Pulmonary artery endothelial cell (primary cell): ENCODE data around the gene ZNF292. TPM values are rescaled to one million over a fixed set of nuclear protein-coding genes. Genes with fewer than 3 reads are reported as not detected.
"Not testable (repeated sequence)": the region's sequence is repeated elsewhere in the genome, so short reads cannot be mapped to it uniquely, and the experiment has no call there.

Source experiments
- DNase-seq: peaks from one replicate; pipeline ENCODE4 v3.0.0-alpha.2; 2011; ENCODE audit warnings: low read depth, low spot score
- total RNA-seq: library from RNA; depleted of rRNA; stranded (reverse); fragments of >200 nt; gene quantifications from 2 replicates; pipeline ENCODE4 v1.2.3, GENCODE V29; 2014

Gene ZNF292
- total RNA-seq, 1 donor from 2014 or later = 16.9 TPM

DNA sequence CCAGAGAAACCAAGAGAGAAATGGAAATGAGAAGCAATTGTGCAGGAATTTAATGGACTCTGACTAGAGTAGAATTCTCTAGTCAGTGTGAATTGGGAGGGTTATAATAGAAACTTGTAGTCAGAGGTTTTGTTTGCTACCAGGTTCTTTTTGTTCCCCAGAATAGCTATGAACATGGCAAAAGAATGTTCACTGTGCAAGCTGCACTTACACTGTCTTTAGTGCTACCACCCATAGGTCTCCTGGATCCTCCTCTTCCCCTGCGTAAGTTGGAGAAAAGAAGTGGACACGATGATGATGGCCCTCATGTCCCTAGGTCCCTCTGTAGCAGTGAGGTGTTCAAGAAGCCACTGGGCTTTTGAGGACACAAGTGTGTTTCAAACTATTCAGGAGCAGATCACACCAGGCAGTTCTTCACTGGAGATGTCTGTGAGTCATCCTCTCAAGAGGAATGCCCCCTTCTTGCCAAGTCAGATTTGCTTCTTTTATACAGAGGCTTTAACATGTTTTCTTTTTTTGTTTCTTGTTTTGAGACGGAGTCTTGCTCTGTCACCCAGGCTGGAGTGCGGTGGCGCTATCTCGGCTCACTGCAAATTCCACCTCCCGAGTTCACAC, 119.4 kb downstream of the ZNF292 start:
- DNase-seq = no peak

- DNase-seq = no peak
These were observed 121.3 kb downstream of the ZNF292 start for GRCh38 chr6:87276624-87277023.

- no peak for DNase-seq
These were observed 121.8 kb downstream of the ZNF292 start for GRCh38 chr6:87277123-87277522.

DNA sequence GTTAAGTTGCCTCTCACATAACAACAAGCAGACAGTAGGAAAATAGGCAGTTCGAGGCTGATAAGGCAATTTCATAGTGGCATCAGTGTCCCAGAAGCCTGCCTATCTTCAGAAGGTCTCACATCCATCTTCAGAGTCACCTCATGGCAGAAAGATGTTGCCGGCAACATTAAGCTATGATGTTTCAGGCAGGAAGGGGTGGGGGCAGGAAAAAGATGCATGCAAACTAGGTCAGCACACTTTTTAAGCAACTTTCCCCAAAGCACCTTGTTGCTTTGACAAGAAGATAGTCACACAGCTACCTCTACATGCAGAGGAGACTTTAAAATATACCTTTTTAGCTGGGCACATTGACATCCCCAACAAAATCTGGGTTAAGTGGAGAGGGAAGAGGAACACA, 123.8 kb downstream of the ZNF292 start:
- no peak for DNase-seq

GRCh38 chr6:87281426-87281825, 126.1 kb downstream of the ZNF292 start:
- no peak for DNase-seq

DNA sequence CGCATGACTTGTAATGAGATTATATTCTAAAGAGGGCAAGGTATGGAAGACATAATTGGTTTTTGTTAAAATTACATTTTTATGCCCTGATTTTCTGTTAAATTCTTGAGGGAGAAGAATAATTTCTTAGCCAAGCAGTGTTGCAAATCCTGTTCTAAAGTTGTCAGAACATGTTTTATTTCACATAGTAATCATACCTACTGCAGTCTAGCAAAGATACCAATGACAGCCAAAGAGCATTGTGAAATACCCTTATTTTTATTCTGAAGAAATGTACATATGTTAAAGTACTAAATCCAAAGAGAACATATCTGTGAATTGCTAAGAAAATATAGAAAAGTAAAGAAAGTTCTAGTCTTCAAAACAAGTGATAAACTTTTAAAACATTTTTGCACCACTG, 127.4 kb downstream of the ZNF292 start:
- no peak for DNase-seq

GRCh38 chr6:87283461-87283860, 128.1 kb downstream of the ZNF292 start:
- no peak for DNase-seq

DNA sequence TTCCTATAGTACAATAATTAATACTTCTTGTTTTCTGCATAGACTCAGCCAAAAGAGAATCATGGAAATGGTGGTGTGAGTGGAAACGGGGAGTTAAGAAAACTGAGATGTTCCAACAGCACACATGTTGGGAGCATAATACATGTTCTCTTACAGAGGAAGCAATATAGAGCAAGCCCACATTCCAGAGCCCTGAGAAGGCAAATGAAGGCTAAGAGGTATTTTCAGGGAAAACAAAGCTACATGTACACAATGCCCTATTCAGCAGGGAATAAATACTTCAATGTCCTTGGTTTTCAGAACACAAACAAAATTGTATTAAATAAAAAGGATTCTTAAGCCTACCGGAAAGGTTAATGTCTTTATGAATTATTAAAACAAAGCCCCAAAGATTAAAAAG, 131.9 kb downstream of the ZNF292 start:
- no peak for DNase-seq

DNA sequence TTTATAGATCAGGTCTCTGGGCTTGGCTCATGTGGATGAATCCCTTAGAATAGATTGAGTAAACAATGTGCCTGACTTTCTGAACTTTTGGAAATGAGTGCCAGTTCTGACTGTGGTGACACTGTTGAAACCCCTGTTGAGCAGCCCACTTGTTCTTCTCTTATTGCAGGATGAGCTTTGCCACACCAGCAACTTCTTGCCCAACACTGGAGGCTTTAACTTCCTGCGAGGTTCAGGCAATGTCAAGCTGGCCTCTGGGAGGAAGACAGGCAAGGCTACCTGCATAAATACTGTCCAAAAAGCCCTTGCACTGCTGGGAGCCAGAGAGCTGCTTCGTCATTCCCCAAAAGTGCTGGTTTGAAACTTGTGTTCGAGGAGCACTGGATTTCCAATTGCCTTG, 134.2 kb downstream of the ZNF292 start:
- DNase-seq = no peak

DNA sequence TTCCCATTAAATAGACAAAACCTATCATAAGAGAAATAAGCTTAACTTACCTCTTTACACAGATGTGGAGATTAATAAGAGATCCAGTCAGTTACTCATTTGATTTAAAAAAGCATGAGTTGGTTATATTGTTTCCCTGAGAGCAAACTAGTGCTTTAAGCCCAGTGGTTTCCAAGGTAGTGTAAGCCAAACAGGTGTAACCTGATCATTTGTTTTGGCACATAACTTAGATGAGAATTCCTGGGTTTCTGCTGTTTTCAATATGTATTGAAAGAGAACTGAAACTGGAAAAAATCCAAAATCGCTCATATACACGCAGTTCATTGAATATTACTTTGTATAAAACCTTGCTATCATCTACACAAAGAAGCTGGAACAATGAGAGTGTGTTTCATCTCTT, 136.5 kb downstream of the ZNF292 start:
- DNase-seq = no peak

GRCh38 chr6:87293526-87293925, 138.2 kb downstream of the ZNF292 start:
- DNase-seq = no peak

DNA sequence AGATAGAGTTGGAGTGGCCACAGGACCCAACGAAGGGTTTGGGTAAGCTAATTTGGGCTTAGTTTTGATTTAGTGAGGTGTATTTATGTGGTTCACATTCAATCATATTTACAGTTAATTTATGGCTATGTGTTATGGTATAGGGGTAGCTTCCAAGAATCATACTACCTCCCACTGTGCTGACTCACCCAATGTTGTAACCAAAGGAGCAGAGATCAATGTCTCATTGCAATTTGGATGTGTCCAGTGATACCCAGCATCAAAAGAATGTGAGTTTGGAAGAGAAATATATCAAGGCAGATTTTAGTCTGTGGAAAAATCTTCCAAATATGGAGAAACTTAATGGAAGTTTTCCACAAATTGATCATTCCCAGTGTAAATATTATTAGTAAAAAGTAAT, 141.8 kb downstream of the ZNF292 start:
- no peak for DNase-seq

DNA sequence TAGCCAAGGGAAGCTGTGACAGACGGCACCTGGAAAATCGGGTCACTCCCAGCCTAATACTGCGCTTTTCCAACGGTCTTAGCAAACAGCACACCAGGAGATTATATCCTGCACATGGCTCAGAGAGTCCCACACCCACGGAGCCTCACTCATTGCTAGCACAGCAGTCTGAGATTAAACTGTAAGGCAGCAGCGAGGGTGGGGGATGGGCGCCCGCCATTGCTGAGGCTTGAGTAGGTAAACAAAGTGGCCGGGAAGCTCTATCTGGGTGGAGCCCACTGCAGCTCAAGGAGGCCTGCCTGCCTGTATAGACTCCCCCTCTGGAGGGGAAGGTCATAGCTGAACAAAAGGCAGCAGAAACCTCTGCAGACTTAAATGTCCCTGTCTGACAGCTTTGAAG, 145.9 kb downstream of the ZNF292 start:
- not testable (repeated sequence) for DNase-seq

DNA sequence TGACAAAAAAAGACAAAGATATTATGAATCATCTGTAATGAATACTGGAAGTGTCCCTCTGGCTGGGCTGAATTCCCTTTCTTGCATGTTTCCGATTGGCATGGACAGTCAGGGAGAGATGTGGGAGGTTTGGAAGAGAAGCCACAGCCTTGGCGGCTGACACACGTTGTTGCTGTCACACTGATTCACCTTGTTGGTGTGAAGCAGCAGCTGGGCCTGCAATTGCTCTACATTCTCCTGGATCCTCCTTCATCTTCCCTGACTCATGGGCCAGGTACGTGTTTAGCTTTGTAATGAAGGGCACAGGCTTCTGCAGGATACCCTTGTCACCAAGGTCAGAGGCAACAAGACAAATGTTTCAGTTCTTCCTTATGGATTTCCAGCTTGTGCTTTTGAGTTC, 153.6 kb downstream of the ZNF292 start:
- no peak for DNase-seq

GRCh38 chr6:87312860-87313259, 157.5 kb downstream of the ZNF292 start:
- DNase-seq = no peak

Other genes starting within 250 kb of the ZNF292 start
- gene HTR1E, start 218.0 kb upstream of the ZNF292 start, total RNA-seq = not detected in 2 replicates
- gene CGA, start 60.5 kb upstream of the ZNF292 start, total RNA-seq = not detected in 2 replicates
- 3.1 and 3.2 TPM in 2 replicates for gene SMIM8, start 167.0 kb downstream of the ZNF292 start, total RNA-seq
- not detected in 2 replicates for gene GJB7, start 173.7 kb downstream of the ZNF292 start, total RNA-seq
- gene C6orf163, start 189.2 kb downstream of the ZNF292 start, total RNA-seq = 0.56 and 1.1 TPM in 2 replicates